ENCODE results near the gene PRSS1.
"Not testable (repeated sequence)": the region's sequence is repeated elsewhere in the genome, so short reads cannot be mapped to it uniquely, and the experiment has no call there.

PRSS1 gene

DNA sequence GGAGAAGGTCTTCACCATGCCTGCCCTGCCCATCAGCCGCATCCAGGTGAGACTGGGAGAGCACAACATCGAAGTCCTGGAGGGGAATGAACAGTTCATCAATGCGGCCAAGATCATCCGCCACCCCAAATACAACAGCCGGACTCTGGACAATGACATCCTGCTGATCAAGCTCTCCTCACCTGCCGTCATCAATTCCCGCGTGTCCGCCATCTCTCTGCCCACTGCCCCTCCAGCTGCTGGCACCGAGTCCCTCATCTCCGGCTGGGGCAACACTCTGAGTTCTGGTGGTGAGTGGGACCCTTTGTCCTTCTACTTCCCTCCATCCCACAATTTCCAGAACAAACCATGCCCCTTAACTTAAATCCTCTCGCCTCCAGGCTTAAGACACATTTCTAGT is 24.0 kb downstream of the PRSS1 start:
- no peak for DNase-seq (ENCODE audit: low spot score)

- DNase-seq (ENCODE audit: low spot score), result no peak
These were observed 24.9 kb downstream of the PRSS1 start for GRCh38 chr7:142773937-142774744.

GRCh38 chr7:142774826-142775225 is 25.6 kb downstream of the PRSS1 start:
- no peak for DNase-seq (ENCODE audit: low spot score)

DNA sequence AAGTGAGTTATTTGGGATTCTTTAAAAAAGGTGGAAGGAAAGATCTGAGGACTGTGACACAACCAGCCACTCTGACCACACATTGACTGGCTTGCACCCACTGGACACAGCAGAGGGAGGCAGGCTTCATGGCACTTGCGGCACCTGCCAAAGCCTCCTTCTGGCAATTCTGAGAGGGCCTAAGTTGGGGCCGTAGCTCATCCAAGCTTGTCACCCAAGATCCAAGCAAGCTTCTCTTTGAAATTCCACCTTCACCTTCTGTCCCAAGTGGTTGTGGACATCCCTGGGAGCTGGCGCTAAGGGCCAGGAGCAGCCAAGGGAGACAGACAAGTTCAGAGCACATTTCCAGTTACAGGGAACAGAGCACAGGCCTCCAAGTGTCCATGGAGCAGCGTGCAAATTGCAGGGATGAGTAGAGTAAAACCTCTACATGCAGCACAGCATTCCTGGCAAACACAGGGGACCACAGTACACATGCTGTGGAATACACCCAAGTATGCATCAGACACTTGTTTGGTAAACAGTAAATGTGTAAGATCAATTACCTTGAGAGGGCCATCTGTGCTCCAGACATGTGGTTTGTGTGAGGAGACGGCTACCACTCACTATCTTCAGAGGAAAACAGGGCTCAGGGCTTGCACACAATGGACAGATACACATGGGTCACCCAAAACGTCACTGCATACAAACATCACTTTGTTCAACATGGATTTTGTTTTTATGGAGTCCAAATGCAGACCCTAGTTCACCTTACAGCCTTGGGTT is 26.3 kb downstream of the PRSS1 start:
- DNase-seq (ENCODE audit: low spot score), result not testable (repeated sequence)

GRCh38 chr7:142776206-142776844 is 27.1 kb downstream of the PRSS1 start:
- no peak for DNase-seq (ENCODE audit: low spot score)

- not testable (repeated sequence) for DNase-seq (ENCODE audit: low spot score)
These were observed 27.6 kb downstream of the PRSS1 start for GRCh38 chr7:142776845-142777225.

DNA sequence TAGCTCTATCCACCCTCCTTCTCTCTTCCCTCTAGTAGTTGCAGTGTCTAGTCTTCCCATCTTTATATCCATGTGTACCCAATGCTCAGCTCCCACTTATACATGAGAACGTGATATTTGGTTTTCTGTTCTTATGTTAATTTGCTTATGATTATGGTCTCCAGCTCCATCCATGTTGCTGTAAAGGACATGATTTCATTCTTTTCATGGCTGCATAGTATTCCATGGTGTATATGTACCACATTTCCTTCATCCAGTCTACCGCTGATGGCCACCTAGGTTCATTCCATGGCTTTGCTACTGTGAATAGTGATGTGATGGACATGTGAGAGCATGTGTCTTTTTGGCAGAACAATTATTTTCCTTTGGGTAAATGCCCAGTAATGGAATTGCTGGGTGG is 28.0 kb downstream of the PRSS1 start:
- DNase-seq (ENCODE audit: low spot score), result no peak

- DNase-seq (ENCODE audit: low spot score), result peak; percentile 85
These were observed 33.9 kb downstream of the PRSS1 start for GRCh38 chr7:142782922-142783900.

- DNase-seq (ENCODE audit: low spot score), result no peak
These were observed 34.8 kb downstream of the PRSS1 start for GRCh38 chr7:142784096-142784495.

DNA sequence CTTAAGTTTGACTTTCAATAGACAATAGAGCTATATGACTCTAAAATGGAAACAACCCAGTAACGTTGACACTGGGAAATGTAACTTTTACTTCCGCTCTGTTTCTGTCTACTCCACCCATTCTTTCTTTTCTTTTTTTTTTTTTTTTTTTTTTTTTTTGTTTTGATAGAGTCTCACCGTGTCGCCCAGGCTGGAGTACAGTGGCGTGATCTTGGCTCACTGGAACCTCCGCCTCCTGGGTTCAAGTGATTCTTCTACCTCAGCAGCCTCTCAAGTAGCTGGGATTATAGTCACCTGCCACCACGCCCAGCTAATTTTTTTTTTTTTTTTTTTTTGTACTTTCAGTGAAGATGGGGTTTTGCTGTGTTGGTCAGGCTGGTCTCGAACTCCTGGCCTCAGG is 35.4 kb downstream of the PRSS1 start:
- DNase-seq (ENCODE audit: low spot score), result no peak

- no peak for DNase-seq (ENCODE audit: low spot score)
These were observed 36.6 kb downstream of the PRSS1 start for GRCh38 chr7:142785841-142786250.

- DNase-seq (ENCODE audit: low spot score), result no peak
These were observed 37.9 kb downstream of the PRSS1 start for GRCh38 chr7:142787034-142787768.

- DNase-seq (ENCODE audit: low spot score), result no peak
These were observed 38.5 kb downstream of the PRSS1 start for GRCh38 chr7:142787783-142788182.

DNA sequence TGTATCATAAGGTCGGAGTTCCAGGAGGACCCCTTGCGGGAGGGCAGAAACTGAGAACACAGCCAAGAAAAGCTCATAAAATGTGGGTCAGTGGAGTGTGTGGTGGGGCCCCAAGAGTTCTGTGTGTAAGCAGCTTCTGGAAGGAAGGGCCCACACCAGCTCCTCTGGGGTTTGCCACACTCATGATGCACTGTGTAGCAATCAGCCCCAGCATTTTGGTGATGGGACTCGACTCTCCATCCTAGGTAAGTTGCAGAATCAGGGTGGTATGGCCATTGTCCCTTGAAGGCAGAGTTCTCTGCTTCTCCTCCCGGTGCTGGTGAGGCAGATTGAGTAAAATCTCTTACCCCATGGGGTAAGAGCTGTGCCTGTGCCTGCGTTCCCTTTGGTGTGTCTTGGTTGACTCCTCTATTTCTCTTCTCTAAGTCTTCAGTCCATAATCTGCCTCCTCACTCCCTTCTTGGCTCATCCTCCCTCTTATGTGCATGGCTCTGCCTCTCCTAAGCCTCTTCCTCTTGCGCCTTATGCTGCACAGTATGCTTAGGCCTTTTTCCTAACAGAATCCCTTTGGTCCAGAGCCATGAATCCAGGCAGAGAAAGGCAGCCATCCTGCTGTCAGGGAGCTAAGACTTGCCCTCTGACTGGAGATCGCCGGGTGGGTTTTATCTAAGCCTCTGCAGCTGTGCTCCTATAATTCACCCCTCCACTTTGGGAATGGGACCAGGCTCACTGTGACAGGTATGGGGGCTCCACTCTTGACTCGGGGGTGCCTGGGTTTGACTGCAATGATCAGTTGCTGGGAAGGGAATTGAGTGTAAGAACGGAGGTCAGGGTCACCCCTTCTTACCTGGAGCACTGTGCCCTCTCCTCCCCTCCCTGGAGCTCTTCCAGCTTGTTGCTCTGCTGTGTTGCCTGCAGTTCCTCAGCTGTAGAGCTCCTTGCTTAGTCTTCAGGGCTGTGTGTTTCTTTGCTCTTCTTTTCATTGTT is 39.3 kb downstream of the PRSS1 start:
- no peak for DNase-seq (ENCODE audit: low spot score)

DNA sequence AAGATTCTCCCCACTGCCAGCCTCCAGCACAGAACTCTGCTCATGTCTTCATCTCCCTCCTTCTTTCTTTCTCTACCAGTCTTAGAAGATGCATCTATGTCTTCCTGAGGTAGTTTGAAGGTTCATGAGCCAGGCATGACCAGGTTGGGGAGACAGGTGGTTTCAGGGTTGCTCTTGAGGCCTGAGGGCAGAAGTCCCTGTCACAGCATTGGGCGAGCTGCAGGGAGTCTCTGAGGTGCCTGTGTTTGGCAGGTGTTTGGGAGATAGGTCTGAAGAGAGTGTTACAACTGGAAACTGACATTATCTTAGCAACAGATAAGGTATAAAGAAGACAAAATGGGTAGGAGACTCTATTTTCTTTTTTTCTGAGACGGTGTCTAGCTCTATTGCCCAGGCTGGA is 40.2 kb downstream of the PRSS1 start:
- no peak for DNase-seq (ENCODE audit: low spot score)

GRCh38 chr7:142790056-142790455 is 40.8 kb downstream of the PRSS1 start:
- no peak for DNase-seq (ENCODE audit: low spot score)

DNA sequence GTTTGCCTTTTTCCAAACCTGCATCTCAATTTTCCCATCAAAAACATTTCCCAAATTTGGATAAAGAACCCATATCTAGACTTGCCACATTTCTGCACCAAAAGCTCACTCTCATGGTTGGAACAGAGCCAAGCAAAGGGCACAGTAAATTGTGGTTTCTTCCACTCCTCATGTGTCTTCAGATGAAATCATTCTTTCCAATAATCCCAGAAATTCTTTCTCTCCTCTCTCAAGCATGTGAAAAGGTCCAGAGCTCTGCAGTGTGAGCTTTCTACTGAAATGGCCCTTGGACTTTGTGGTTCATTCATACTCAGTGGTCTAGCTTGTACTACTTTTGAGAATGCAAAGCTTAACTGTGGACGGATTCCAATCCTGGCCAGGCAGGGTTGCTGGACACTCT is 41.3 kb downstream of the PRSS1 start:
- DNase-seq (ENCODE audit: low spot score), result no peak

GRCh38 chr7:142791502-142791901 is 42.2 kb downstream of the PRSS1 start:
- no peak for DNase-seq (ENCODE audit: low spot score)

GRCh38 chr7:142792129-142792528 is 42.9 kb downstream of the PRSS1 start:
- no peak for DNase-seq (ENCODE audit: low spot score)

- DNase-seq (ENCODE audit: low spot score), result no peak
These were observed 43.3 kb downstream of the PRSS1 start for GRCh38 chr7:142792593-142792992.

Measured in AG08395 (cell line).